NCI-H1417 treated with DMSO at 0.1 percent for 48 hours (cell line): ENCODE results near the gene KRTAP19-8.

Experiments used
- DNase-seq: peaks from one replicate; lab custom pipeline; 2025; lab: John Stamatoyannopoulos, UW

KRTAP19-8 gene

GRCh38 chr21:31012133-31013089 lies 25.9 kb downstream of the KRTAP19-8 start:
- DNase-seq = no peak

GRCh38 chr21:31011412-31011811 lies 26.9 kb downstream of the KRTAP19-8 start:
- no peak for DNase-seq

- DNase-seq = no peak
Measured at GRCh38 chr21:31008355-31008754, 29.9 kb downstream of the KRTAP19-8 start.

GRCh38 chr21:31005019-31005418 lies 33.3 kb downstream of the KRTAP19-8 start:
- no peak for DNase-seq

- DNase-seq = no peak
Measured at GRCh38 chr21:31003471-31003870, 34.8 kb downstream of the KRTAP19-8 start.

GRCh38 chr21:30997541-30997940 lies 40.7 kb downstream of the KRTAP19-8 start:
- DNase-seq = no peak

GRCh38 chr21:30996728-30997127 lies 41.5 kb downstream of the KRTAP19-8 start:
- DNase-seq = no peak

- no peak for DNase-seq
Measured at GRCh38 chr21:30994932-30995331, 43.3 kb downstream of the KRTAP19-8 start.

- peak; percentile 65 for DNase-seq
Measured at GRCh38 chr21:30990514-30991262, 47.6 kb downstream of the KRTAP19-8 start.

- DNase-seq = no peak
Measured at GRCh38 chr21:30988706-30989105, 49.6 kb downstream of the KRTAP19-8 start.
